Activated CD8-positive, alpha-beta memory T cell treated with anti-CD3 and anti-CD28 coated beads, Interleukin-2, amount 50 U/mL, for 4 hours (primary cell): Measurements from ENCODE around the gene ZBTB34.
"Not testable (repeated sequence)": the region's sequence is repeated elsewhere in the genome, so short reads cannot be mapped to it uniquely, and the experiment has no call there.

Source experiments
- DNase-seq: peaks from one replicate; pipeline ENCODE4 v3.0.0-alpha.2; 2020

ZBTB34 gene, protein sequence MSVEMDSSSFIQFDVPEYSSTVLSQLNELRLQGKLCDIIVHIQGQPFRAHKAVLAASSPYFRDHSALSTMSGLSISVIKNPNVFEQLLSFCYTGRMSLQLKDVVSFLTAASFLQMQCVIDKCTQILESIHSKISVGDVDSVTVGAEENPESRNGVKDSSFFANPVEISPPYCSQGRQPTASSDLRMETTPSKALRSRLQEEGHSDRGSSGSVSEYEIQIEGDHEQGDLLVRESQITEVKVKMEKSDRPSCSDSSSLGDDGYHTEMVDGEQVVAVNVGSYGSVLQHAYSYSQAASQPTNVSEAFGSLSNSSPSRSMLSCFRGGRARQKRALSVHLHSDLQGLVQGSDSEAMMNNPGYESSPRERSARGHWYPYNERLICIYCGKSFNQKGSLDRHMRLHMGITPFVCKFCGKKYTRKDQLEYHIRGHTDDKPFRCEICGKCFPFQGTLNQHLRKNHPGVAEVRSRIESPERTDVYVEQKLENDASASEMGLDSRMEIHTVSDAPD

DNA sequence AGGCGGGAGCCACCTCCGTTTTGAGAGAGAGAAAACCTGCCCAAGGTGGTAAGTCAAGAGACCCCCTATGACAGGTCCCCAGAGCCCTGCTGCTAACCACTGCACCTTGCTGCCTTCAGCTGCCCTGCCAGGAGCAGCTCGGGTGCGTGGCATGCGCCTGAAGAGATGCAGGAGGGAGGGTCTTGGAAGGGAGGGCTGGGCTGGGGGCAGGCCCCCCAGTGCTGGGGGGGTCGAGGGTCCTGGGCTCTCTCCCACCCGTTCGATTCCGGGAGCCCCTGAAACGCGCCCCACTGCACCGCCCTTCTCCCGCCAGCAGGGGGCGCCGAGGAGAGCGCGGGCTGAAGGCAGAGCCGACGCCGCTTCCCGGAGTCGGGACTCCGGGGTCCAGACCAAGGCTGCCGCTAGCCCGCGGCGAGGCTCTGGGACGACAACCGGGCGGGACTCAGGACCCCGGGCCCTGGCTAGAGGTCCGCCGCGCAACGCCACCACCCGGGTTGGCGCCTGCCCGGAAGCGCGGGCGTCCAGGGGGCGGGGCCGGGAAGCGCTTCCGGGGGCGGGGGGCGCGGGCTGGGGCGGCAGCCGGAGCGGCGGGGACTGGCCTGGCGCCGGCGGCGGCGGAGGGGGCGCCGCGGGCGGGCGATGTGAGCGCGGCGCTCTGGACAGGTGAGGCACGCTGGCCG is at the start of gene ZBTB34:
Gene ZBTB34 (plus strand): TSS at position 563 of the 680 bp plus-strand sequence. CDS start 18,761 bp downstream, outside the sequence.
- DNase-seq, result peak; percentile 80

DNA sequence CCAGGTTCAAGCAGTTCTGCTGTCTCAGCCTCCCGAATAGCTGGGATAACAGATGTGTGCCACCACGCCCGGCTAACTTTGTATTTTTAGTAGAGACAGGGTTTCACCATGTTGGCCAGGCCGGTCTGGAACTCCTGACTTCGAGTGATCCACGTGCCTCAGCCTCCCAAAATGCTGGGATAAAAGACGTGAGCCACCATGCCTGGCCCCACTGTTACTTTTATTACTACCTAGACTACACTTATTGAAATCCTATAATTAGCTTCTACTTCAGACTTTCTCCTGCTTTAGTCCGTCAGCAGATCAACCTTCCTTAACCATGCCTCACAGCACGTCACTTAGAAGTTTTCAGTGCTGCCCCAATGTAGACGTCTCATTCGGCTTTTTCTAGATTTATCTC is 47.4 kb upstream of the ZBTB34 start:
- no peak for DNase-seq

DNA sequence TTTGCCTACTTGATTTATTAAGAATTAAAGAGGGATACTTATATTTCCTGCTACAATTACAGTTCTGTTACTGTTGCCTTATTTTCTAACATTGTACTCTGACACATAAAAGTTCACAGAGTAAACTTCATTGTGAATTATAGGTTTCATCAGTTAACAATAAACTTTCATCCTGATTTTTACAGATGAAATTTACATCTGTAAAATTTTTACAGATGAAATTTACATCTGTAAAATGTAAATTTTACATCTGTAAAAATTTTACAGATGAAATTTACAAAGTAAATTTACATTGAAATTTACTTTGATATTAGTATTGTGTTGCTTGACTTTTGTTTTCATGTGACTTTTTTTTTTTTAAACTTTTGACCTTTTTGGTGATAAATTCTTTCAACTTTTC is 46.3 kb upstream of the ZBTB34 start:
- no peak for DNase-seq

DNA sequence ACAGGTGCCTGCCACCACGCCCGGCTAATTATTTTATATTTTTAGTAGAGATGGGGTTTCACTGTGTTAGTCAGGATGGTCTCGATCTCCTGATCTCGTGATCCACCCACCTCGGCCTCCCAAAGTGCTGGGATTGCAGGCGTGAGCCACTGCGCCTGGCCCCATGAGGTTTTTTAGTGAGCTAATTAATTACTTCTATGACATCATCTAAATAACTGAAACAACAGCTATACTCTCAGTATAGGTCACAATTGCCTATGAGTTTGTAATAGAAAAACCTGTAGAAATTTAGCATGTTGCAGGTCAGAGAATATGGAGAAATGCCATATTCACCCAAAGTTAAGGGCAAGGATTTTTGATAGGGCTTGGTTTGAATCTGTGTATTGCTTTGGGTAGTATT is 42.8 kb upstream of the ZBTB34 start:
- not testable (repeated sequence) for DNase-seq

DNA sequence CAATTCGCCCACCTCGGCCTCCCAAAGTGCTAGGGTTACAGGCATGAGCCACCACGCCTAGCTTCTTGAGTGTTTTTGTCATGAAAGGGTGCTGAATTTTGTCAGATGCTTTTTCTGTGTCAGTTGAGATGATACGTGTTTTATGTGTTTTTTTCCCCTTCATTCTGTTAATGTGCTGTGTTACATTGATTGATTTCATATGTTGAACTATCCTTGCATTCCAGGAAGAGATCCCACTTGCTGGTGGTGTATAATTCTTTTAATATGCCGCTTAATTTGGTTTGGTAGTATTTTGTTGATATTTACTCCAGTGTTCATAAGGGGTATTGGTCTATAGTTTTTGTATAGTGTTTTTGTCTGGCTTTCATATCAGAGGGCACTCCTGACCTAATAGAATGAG is 42.0 kb upstream of the ZBTB34 start:
- DNase-seq, result no peak

DNA sequence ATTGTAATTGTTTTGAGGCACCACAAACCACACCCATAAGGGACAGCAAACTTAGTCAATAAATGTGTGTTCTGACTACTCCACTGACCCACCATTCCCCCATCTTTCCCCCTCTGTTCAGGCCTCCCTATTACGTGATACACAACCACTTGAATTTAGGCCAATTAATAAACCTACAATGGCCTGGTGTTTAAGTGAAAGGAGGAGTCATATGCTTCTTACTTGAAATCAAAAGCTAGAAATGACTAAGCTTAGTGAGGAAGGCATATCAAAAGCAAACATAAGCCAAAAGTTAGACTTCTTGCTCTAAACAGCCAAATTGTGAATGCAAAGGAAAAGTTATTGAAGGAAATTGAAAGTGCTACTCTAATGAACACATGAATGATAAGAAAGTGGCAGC is 41.0 kb upstream of the ZBTB34 start:
- no peak for DNase-seq

DNA sequence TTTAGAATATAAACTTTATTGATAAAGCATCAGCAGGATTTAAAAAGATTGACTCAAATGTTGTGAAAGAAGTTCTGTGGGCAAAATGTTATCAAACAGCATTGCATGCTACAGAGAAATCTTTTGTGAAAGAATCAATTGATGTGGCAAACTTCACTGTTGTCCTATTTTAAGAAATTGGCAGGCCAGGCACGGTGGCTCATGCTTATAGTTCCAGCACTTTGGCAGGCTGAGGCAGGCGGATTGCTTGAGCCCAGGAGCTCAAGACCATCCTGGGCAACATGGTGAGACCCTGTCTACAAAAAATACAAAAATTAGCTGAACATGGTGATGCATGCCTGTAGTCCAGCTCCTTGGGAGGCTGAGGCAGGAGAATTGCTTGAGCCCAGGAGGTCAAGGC is 38.2 kb upstream of the ZBTB34 start:
- DNase-seq, result no peak

DNA sequence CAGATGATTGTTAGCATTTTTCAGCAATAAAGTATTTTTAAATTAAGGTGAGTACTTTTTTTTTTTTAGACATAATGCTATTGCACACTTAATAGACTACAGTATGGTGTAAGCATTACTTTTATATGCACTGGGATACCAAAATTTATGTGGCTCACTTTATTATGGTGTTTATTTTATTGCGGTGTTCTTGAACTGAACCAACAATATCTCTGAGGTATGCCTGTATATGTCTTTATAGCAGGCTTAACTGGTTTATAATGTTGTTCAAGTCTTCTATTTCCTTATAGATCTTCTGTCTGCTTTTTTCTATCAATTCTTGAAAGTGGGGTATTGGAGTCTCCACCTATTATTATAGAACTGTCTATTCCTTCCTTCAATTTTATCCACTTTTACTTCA is 37.6 kb upstream of the ZBTB34 start:
- DNase-seq, result no peak

DNA sequence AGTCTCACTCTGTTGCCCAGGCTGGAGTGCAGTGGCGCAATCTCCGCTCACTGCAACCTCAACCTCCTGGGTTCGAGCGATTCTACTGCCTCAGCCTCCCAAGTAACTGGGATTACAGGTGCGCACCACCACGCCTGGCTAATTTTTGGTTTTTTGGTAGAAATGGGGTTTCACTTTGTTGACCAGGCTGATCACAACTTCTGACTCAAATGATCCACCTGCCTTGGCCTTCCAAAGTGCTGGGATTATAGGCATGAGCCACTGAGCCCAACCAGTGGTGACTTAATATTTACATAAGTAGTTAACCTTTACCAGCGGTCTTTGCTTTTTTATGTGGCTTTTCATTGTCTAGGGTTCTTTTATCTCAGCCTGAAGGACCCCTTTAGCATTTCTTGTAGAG is 36.4 kb upstream of the ZBTB34 start:
- not testable (repeated sequence) for DNase-seq

DNA sequence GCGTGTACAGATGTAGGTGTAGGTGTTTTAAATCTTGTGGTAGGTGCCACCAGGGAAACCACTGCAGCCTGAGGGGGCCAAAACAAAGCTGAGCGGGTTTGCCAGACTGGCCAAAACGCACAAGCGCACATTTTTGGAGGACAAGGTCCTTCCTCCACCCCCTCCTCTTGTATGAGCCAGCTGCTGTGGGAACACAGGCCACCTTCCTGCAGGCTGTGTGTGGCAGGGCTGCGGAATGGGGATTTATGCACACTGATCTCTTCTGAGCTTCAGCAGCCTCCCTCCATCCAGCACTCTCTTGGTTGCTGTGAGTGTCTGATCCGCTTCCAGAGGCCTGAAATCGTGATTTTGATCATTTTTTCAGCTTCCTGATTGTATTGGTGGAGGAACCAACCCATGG is 33.2 kb upstream of the ZBTB34 start:
- no peak for DNase-seq

DNA sequence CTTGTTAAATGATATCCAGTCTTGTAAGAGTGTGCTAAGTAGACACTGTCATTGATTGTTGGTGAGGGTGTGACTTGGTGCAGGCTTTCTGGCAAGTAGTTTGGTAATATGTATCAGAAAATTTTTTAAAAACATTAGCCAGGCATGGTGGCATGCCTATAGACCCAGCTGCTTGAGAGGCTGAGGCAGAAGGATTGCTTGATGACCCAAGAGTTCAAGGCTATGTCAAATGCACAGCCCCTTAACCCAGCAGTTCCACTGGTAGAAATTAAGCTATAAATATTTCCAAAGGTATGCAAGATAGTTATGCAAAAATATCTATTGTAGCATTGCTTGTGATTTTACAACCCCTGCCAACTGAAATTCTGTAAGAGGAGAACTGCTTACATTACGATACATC is 31.4 kb upstream of the ZBTB34 start:
- no peak for DNase-seq

DNA sequence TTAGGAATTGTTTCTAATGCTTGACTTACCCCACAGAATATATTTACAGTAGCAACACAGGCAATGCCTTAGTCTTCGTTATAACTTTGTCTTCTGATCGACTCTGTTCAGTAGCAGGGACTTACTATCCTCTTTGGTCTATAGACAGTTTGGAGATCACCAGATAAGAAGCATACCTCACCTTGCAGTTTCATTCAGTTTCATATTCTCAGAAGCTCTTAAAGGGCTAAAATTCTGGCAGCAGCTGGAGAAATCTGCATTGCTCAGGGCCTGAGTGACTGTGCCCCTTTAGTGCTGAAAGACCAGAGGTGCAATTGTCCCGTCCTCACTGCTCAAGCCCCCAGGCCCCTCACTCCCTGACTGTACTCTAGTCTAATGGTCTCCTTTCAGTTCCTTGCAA is 29.6 kb upstream of the ZBTB34 start:
- DNase-seq, result no peak

DNA sequence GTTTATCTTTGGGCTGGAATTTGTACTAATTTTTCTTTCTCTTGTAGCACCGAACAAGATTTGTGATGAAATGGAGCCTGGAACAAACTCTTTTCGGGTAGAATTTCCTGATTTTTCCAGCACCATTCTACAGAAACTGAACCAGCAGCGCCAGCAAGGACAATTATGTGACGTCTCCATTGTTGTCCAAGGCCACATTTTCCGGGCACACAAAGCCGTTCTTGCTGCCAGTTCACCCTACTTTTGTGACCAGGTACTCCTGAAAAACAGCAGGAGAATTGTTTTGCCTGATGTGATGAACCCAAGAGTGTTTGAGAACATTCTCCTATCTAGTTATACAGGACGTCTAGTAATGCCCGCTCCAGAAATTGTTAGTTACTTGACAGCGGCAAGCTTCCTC is 28.0 kb upstream of the ZBTB34 start:
- no peak for DNase-seq

DNA sequence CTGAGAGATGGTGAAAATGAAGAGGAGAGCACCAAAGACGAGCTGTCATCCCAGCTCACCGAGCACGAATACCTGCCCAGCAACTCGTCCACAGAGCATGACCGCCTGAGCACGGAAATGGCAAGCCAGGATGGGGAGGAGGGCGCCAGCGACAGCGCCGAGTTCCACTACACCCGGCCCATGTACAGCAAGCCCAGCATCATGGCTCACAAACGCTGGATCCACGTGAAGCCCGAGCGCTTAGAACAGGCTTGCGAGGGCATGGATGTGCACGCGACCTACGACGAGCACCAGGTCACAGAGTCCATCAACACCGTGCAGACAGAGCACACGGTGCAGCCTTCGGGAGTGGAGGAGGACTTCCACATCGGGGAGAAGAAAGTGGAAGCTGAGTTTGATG is 27.4 kb upstream of the ZBTB34 start:
- DNase-seq, result no peak

DNA sequence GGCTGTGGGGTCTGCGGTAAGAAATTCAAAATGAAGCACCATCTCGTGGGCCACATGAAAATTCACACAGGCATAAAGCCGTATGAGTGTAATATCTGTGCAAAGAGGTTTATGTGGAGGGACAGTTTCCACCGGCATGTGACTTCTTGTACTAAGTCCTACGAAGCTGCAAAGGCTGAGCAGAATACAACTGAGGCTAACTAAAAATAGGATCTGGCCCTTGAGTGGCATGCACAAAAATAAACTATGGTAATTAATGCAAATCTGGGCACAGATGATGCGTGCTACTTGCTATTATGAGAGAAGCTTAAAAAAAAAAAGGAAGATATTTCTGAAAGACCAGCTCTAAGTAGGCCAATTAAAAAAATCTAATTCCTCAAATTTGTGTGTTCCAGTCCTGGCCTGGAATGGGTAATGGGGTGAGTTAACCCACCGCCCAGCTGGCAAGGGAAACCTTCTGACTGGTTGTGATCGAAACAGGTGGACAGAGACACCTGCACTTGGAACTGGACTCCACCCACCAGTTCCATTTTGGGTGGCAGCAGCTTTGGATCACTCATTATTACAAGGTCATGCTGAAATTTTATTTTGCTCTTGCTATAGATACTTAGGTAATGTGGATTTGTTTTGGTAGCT is 26.6 kb upstream of the ZBTB34 start:
- DNase-seq, result no peak

DNA sequence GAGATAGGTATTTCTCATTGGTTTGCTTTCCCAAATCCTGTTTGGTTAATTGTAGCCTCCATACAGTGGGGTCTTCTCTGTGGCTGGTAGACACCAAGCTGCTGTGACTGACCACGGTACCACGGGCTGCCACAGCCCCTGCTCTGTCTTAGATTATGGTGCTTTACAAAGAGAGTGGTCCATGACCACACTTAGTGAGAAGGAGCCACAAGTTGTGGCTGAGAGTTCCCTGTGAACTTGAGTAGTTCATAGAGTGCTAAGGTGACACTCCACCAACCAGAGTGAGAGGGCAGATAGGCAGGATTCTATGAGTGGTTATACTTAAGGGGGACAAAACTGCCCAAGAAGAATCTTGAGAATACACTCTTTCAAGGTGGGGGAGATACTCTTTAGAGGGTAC is 25.8 kb upstream of the ZBTB34 start:
- no peak for DNase-seq

DNA sequence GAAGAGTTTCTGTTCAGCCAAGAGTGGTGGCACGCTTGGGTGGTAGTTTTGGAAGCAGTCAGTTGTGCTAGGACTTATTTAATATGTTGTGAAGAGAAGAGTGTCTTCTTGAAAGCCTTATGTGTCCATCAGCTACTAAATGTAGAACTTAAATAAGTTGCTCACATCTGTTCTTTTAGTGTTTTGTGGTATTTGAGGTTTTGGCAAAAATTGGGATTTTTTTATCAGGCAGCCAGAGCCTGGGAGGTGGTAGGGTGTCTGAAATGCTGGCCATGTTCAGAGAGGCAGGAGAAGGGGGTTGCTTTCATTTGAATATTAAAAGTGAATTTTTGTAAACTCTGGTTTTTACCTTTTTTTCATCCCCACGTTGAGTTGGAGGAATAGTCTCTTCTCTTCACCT is 24.2 kb upstream of the ZBTB34 start:
- DNase-seq, result no peak

DNA sequence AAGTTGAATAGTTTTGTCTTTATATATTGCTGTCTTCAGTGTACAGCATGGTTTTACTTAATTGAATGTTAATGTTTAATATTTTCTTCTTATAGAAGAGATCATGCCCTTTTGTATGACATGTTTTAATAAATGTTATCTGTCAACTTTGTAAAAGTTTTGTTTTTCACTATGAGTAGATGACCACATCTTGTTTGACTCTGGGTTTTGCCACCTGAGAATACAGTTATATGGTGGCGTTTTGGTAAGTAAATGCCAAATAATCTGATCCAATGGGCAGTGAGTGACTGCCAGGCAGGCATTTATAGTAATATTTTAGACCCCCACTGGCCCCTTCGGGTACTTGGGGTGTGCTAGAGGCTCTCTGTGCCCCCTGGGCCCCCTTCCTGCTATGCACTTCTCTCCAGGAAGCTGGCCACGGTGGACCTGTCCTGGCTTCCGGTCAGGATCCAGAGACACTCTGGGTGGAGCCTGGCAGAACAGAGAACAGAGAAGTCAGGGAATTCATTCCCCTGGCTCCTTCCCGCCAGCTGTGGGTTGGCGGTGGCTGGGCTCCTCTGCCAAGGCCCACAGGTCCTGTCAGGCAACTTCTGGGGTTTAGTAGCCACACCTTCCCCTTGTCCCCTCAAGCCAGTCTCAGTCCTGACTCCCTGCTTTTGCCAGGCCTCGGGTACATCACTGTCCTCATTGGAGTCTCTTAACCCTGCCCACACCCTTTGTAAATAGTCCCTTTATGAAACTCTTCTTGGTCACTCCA is 22.2 kb upstream of the ZBTB34 start:
- DNase-seq, result no peak

DNA sequence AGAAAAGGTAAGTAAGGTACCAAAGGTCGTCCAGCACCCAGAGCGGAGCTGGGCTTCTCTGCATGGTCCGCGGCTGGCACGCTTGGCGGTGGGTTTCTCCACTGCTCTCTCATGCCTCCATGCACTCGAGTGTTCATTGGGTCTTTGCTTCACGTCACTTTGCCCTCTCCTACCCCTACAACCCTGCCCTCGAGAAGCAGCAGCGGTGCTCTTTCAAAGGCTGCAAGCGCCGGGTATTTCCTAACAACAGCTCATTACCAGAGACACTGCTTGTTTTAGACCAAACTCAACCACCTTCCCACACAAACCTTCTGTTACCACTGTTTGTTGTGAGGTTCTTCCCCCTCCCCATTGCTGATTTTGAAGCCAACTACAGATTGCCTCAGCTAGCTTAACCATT is 21.5 kb upstream of the ZBTB34 start:
- DNase-seq, result no peak

DNA sequence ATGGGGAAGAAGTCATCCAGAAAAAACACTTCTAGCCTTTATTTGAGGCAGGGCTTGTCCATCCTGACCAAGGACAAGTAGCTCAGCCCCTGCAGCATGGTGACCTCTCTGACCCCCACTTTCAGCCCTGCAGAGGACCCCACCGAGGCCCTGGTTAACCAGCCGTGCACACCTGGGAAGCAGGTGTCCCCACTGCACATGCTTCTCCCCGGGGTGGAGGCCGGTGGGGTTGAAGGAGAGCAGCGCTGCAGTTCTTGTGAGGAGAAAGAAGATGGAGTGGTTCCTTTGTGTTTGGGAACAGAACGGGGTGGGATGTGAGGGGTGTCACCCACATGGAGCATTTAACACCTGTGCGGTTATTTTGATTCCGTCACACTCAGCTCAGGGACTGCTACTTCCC is 21.1 kb upstream of the ZBTB34 start:
- DNase-seq, result no peak

DNA sequence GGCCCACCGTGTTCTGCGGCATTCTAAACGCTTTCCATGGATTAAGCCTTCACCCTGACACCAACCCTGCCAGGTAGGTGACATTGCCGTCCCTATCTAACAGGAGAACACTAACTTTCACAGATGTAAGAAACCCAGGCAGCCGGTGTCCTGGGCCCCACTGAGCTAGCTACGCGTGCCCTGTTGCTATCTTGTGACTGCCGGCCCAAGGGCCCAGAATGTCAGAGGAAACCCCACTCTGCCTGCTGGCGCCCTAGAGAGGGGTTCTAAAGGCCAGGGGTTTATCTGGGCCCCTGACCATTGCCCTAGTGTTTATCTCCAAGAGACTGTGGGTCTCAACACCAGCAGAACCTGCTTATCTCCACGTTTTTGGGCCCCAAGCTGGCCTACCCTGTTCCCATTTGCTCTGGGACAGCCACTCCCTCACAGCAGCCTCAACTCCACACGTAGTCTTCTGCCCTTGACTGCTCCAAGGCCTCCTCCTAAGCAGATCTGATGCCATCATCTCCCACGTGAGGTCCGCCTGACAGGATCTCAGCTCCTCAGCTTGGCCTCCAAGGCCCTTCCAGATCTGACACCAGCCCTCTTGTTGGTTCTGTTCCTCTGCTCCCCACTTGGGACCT is 18.1 kb upstream of the ZBTB34 start:
- no peak for DNase-seq

DNA sequence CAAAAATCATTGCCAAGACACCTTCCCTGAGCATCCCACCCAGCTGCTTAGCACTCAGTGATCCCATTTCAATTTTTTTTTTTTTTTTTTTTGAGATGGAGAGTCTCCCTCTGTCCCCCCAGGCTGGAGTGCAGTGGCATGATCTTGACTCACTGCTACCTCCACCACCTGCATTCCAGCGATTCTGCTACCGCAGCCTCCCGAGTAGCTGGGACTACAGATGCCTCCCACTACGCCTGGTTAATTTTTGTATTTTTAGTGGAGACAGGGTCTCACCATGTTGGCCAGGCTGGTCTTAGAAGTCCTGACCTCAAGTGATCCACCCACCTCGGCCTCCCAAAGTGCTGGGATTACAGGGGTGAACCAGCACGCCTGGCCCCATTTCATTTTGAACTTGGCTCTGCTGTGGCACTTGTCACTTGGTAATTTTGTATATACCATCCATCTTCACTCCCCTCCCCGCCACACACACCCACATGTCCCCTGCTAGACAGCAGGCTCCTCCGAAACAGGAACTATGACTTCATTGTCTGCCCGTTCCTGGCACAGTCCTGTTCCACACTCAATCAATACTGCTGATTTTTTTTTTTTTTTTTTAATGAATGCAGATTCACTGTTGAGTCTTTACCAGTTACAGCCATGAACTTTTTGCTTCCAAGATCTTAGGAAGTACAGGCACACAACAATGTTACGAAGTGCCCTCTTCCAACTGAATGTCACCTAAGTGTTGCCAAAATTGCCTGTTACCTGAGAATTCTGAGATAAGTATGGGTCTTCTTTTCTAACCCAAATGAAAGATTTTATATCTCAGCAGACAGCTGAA is 17.3 kb upstream of the ZBTB34 start:
- no peak for DNase-seq
